Suppressor macrophage treated with lipopolysaccharide for 4 hours (primary cell): ENCODE measurements around the gene USP5.
A peak's percentile ranks its signal among the peaks of the same experiment; 100 is the strongest.
"Not testable (repeated sequence)": the region's sequence is repeated elsewhere in the genome, so short reads cannot be mapped to it uniquely, and the experiment has no call there.

ENCODE experiments used
- DNase-seq: peaks from one replicate; pipeline ENCODE4 v3.0.0-alpha.2; 2020

USP5 gene

GRCh38 chr12:6842075-6842474, 9.9 kb upstream of the USP5 start:
- no peak for DNase-seq

- no peak for DNase-seq
Measured at GRCh38 chr12:6843118-6843902, 8.6 kb upstream of the USP5 start.

- no peak for DNase-seq
Measured at GRCh38 chr12:6845395-6845794, 6.6 kb upstream of the USP5 start.

- no peak for DNase-seq
Measured at GRCh38 chr12:6846316-6846869, 5.6 kb upstream of the USP5 start.

GRCh38 chr12:6847676-6848075, 4.3 kb upstream of the USP5 start:
- DNase-seq: no peak

- DNase-seq: no peak
Measured at GRCh38 chr12:6849427-6849826, 2.5 kb upstream of the USP5 start.

- no peak for DNase-seq
Measured at GRCh38 chr12:6849976-6850560, 1.9 kb upstream of the USP5 start.

GRCh38 chr12:6850796-6851152, 1.2 kb upstream of the USP5 start:
- DNase-seq: no peak

GRCh38 chr12:6851153-6851920, 613 bp upstream of the USP5 start, which contains the start of gene CDCA3:
CDCA3 (minus strand) TSS chr12:6851286; CDS start chr12:6850952, 334 bp downstream.
- DNase-seq: peak; percentile 98

- no peak for DNase-seq
Measured at GRCh38 chr12:6852651-6853354, 853 bp downstream of the USP5 start.

GRCh38 chr12:6853626-6854025, 1.7 kb downstream of the USP5 start:
- DNase-seq: no peak

GRCh38 chr12:6854036-6854435, 2.1 kb downstream of the USP5 start:
- no peak for DNase-seq

GRCh38 chr12:6855322-6855721, 3.4 kb downstream of the USP5 start:
- DNase-seq: no peak

GRCh38 chr12:6858799-6859198, 6.8 kb downstream of the USP5 start:
- no peak for DNase-seq

GRCh38 chr12:6860116-6860515, 8.2 kb downstream of the USP5 start:
- DNase-seq: no peak

- no peak for DNase-seq
Measured at GRCh38 chr12:6860942-6861341, 9.0 kb downstream of the USP5 start.

- DNase-seq: no peak
Measured at GRCh38 chr12:6861391-6861790, 9.4 kb downstream of the USP5 start.

GRCh38 chr12:6863033-6863432, 11.1 kb downstream of the USP5 start:
- no peak for DNase-seq

GRCh38 chr12:6863586-6864321, 11.8 kb downstream of the USP5 start:
- DNase-seq: no peak

- not testable (repeated sequence) for DNase-seq
Measured at GRCh38 chr12:6865307-6865706, 13.4 kb downstream of the USP5 start.

GRCh38 chr12:6866163-6866919, 14.4 kb downstream of the USP5 start:
- DNase-seq: no peak
